ENCODE results near the gene STN1.

GRCh38 chr10:103954543-103954942, 36.6 kb upstream of the STN1 start:
- no peak for TF ChIP-seq CTCF (IDR thresholded peaks at IDR 0.05 in 2 of 3, conservative IDR thresholded peaks at IDR 0.05 in 1 of 3; ENCODE audit: insufficient read depth in 2 of 3, low read depth in 1 of 3, low read length in 3 of 3)
- no peak for TF ChIP-seq ZNF764 (CRISPR knock-in tag; IDR thresholded peaks at IDR 0.05; ENCODE audit: low read depth)
- TF ChIP-seq GTF2F1 (IDR thresholded peaks at IDR 0.05; ENCODE audit: low read depth, low read length), result no peak
- no peak for TF ChIP-seq ZNF431 (CRISPR knock-in tag; IDR thresholded peaks at IDR 0.05)
- TF ChIP-seq ZNF212 (CRISPR knock-in tag; IDR thresholded peaks at IDR 0.05), result no peak
- TF ChIP-seq ZNF232 (CRISPR knock-in tag; IDR thresholded peaks at IDR 0.05), result no peak
- no peak for TF ChIP-seq CTBP1 (IDR thresholded peaks at IDR 0.05; ENCODE audit: borderline replicate concordance)
- TF ChIP-seq SIN3B (IDR thresholded peaks at IDR 0.05; ENCODE audit: low read depth), result no peak
- no peak for TF ChIP-seq NFYB (IDR thresholded peaks at IDR 0.05; ENCODE audit: extremely low read depth, insufficient read length)
- TF ChIP-seq TEAD1 (CRISPR knock-in tag; IDR thresholded peaks at IDR 0.05), result no peak
- TF ChIP-seq ZFP36 (IDR thresholded peaks at IDR 0.05; ENCODE audit: low read depth, low read length, partially characterized antibody), result no peak
- TF ChIP-seq RNF219 (CRISPR knock-in tag; IDR thresholded peaks at IDR 0.05), result no peak
- no peak for TF ChIP-seq REST (IDR thresholded peaks at IDR 0.05; ENCODE audit: borderline replicate concordance)
- no peak for TF ChIP-seq REST (CRISPR knock-in tag; IDR thresholded peaks at IDR 0.05; ENCODE audit: low read depth)

Measured in K562 (cell line).